GM12892 (cell line): ENCODE results near the gene CALML3.

ENCODE experiments used
- POLR2A ChIP-seq: IDR thresholded peaks from 2 replicates; pipeline ENCODE4 v1.6.1; 2011; ENCODE audit warnings: low read depth, low read length, control low read depth
- POLR2AphosphoS5 ChIP-seq: IDR thresholded peaks from 2 replicates; pipeline ENCODE4 v1.6.1; 2011; ENCODE audit warnings: low read depth, low read length, control low read depth
- TAF1 ChIP-seq: IDR thresholded peaks from 2 replicates; pipeline ENCODE4 v1.6.1; 2011; ENCODE audit warnings: low read depth, mild to moderate bottlenecking, control low read depth, low read length, borderline replicate concordance

- TF ChIP-seq POLR2A (no peak), POLR2AphosphoS5 (no peak), TAF1 (no peak)
These were observed 25.8 kb upstream of the CALML3 start for GRCh38 chr10:5498791-5499492.
